Small intestine (tissue), 7 donors: ENCODE data around the gene TMEM218. TPM values are rescaled to one million over a fixed set of nuclear protein-coding genes. Genes with fewer than 3 reads are reported as not detected.

Experiments used
- DNase-seq, 2 donors: peaks; one replicate each; pipeline versions ENCODE4 v3.0.0 to v3.0.0-alpha.2; 2013
- FAIRE-seq: peaks from 2 replicates; lab custom pipeline; 2012; peaks lifted over from hg19 to GRCh38; lab: Jason Lieb, UNC
- H3K27ac ChIP-seq, 3 donors: one replicate each; pipeline ENCODE4 v1.5.1; 2013; ENCODE audit warnings: low read length in 2 of 3, mild to moderate bottlenecking in 2 of 3, control low read depth in 1 of 3, inconsistent platforms in 1 of 3, low read depth in 1 of 3, moderate library complexity in 1 of 3
- H3K27me3 ChIP-seq, 3 donors: one replicate each; pipeline ENCODE4 v1.6.1; 2013; ENCODE audit warnings: low read length in 3 of 3, inconsistent platforms in 1 of 3; ENCODE audit not compliant: control insufficient read depth in 3 of 3, insufficient read depth in 3 of 3
- H3K36me3 ChIP-seq, 3 donors: one replicate each; pipeline ENCODE4 v1.6.1; 2013; ENCODE audit warnings: low read length in 3 of 3, inconsistent platforms in 1 of 3, low read depth in 1 of 3, mild to moderate bottlenecking in 1 of 3, moderate library complexity in 1 of 3; ENCODE audit not compliant: control insufficient read depth in 3 of 3, insufficient read depth in 2 of 3
- H3K4me1 ChIP-seq, 3 donors: one replicate each; pipeline ENCODE4 v1.6.1; 2013; ENCODE audit warnings: low read length in 2 of 3, inconsistent platforms in 1 of 3, low read depth in 1 of 3, mild to moderate bottlenecking in 1 of 3, moderate library complexity in 1 of 3; ENCODE audit not compliant: control insufficient read depth in 3 of 3, insufficient read depth in 2 of 3
- H3K4me3 ChIP-seq, 3 donors: one replicate each; pipeline ENCODE4 v1.5.1; 2013; ENCODE audit warnings: low read length in 3 of 3, control low read depth in 1 of 3, inconsistent platforms in 1 of 3, low read depth in 1 of 3, mild to moderate bottlenecking in 1 of 3, moderate library complexity in 1 of 3
- H3K9me3 ChIP-seq, 2 donors: one replicate each; pipeline ENCODE4 v1.6.1; 2013; ENCODE audit warnings: low read depth in 1 of 2, low read length in 1 of 2; ENCODE audit not compliant: control insufficient read depth in 2 of 2, insufficient read depth in 1 of 2
- WGBS, 3 donors: extraction: QIAGEN DNeasy Blood & Tissue Kit; methylation state at CpG; one replicate each; pipeline ENCODE4 v1.1.7; 2013; 5-methylcytosine and 5-hydroxymethylcytosine counted together
- polyA plus RNA-seq, 4 donors: library from polyadenylated mRNA; stranded (reverse) in 3 of 4; unstranded in 1 of 4; fragments of 200-250 nt in 3 of 4; fragments of 120-200 nt in 1 of 4; gene quantifications; one replicate each; pipeline versions ENCODE4 v1.2.1 to v1.2.3, GENCODE V29; 2013
- donor health status: healthy with polysubstance abuse.
- donor health status: control.
- donor health status: control.
- donor health status: Bipolar disorder and iron deficiency.
- donor health status: healthy.

Gene TMEM218
- polyA plus RNA-seq, 4 donors, result 9.6 to 31.2 (median 19.6) TPM

GRCh38 chr11:125086633-125087296 lies 24.7 kb downstream of the TMEM218 start:
- Histone ChIP-seq H3K27ac (no peak overlapping the region), H3K9me3 (no peaks in the 10 kb centered on the region), H3K36me3 (peaks cover 0 to 74% (median 7%) of the 10 kb centered on the region in 3 donors), H3K4me1 (peaks cover 0 to 6% (median 0%) of the 10 kb centered on the region in 3 donors), H3K4me3 (no peak overlapping the region), H3K27me3 (no peaks in the 10 kb centered on the region)
- FAIRE-seq, result no peak
- WGBS, 3 donors, result 87% methylated on average over 14 of the region's 14 CpGs
- DNase-seq, result no peak

DNA sequence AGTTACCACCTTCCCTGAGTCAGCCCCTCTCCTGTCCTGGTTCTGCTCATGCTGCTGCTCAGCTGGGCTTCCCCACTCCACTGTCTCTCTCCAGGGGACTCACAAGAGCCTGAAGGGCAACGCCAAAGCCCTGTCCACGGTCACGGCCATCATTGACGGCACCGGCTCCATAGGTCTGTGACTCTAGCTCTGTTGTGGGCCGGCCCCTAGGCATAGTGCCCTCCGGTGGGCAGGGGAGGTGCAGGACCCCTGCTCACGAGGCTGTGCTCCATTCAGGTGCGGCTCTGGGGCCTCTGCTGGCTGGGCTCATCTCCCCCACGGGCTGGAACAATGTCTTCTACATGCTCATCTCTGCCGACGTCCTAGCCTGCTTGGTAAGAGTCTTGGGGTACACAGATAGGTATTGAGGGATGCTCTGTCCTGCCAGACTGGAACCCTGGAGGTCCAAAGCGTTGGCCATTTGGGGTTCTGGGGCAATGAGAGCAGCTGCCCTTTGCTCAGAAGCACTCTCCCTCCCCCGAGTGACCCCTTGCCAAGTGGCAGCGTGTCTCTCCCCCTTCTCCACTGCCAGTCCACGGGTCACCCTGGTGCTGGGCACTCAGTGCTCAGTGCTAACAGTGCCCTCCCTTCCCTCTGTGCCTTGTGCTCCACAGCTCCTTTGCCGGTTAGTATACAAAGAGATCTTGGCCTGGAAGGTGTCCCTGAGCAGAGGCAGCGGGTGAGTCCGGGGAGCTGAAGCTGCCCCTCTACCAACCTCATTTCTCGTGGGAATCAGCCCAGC lies 25.9 kb downstream of the TMEM218 start:
- no peaks in the 10 kb centered on the region for H3K4me1 ChIP-seq
- peaks cover 0 to 83% (median 7%) of the 10 kb centered on the region in 3 donors for H3K36me3 ChIP-seq
- DNase-seq, result no peak
- FAIRE-seq, result no peak
- no peak overlapping the region for H3K27ac ChIP-seq
- no peak overlapping the region for H3K4me3 ChIP-seq
- H3K9me3 ChIP-seq, result no peaks in the 10 kb centered on the region
- no peaks in the 10 kb centered on the region for H3K27me3 ChIP-seq
- 82 to 86% (median 85%) methylated on average over 20 of the region's 20 CpGs for WGBS, 3 donors

DNA sequence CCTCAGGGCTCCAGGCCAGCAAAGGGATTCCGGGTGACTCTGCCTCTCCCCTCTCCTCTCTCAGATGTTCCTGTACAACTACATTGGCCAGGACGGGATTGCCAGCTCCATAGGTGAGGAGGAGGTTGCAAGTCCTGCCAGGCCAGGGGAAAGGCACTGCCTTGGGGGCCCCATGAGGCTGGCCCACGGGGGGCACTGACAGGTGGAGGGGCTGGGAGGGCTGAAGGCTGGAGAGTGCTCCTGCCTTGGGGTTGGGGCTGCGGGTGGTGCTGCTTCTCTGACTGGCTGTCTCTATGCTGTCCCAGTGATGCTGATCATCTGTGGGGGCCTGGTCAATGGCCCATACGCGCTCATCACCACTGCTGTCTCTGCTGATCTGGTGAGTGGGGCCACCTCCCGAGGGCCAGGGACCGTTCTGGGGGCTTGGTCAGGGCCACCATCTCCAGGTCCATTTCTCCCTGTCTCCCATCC lies 26.6 kb downstream of the TMEM218 start:
- no peaks in the 10 kb centered on the region for H3K4me1 ChIP-seq
- no peak overlapping the region for H3K27ac ChIP-seq
- FAIRE-seq (no peak), DNase-seq (no peak)
- no peak overlapping the region for H3K4me3 ChIP-seq
- WGBS, 3 donors, result 84 to 90% (median 87%) methylated on average over 7 to 8 of the region's 8 CpGs
- peaks cover 0 to 90% (median 7%) of the 10 kb centered on the region in 3 donors for H3K36me3 ChIP-seq
- H3K9me3 ChIP-seq, result no peaks in the 10 kb centered on the region
- no peaks in the 10 kb centered on the region for H3K27me3 ChIP-seq

DNA sequence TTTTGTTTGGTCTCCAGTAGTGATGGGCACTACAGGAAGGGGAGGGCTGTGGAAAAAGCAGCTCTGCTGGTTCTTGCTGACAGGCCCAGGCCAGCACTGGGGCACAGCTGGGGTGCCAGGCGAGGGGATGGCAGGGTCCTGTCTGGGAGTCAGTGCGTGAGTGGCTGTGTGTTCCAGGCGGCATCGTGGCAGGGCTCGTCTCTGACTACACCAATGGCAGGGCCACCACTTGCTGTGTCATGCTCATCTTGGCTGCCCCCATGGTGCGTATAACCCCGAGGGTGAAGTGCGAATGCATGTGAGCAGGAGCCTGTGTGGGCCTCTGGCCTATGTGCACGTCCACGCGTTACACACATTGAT lies 27.4 kb downstream of the TMEM218 start:
- peaks cover 0 to 96% (median 7%) of the 10 kb centered on the region in 3 donors for H3K36me3 ChIP-seq
- FAIRE-seq, result no peak
- no peak overlapping the region for H3K27ac ChIP-seq
- H3K4me1 ChIP-seq, result no peaks in the 10 kb centered on the region
- 92 to 96% (median 95%) methylated on average over 11 of the region's 11 CpGs for WGBS, 3 donors
- H3K4me3 ChIP-seq, result no peak overlapping the region
- no peaks in the 10 kb centered on the region for H3K27me3 ChIP-seq
- no peak for DNase-seq
- no peaks in the 10 kb centered on the region for H3K9me3 ChIP-seq

DNA sequence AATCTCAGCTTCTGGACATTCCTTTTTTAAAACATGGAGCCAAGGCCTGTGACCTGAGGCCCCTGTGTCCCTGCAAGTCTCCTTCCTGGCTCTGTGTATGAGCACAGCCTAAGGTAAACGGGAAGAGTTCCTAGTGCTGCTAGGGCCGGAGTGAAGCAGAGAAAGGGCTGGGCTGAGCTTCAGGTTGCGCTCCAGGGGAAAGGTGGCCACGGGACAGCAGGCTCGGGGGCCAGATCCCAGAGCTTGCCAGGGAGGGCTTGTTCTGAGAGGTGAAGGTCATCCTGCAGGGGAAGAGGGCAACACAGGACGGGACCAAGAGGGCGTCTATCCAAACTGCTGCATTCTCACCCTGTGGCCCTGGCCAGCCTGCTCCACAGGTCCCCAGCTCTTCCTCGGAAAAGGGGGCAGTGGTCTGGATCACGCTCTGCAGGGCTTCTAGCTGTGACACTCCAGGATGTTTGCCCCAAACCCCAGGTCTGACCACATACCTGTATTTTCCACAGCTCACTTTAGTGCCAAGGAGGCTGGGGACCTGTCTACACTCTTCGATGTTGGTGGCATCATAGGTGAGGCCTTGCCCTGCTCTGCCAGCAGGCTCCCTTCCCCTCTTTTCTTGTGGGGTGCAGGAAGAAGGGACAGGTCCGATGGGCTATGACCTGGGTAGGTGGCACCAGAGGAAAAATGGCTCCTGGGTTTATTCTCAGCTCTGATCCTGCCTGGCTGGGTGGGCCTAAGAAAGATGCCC lies 27.9 kb downstream of the TMEM218 start:
- Histone ChIP-seq H3K9me3 (no peaks in the 10 kb centered on the region), H3K4me3 (no peak overlapping the region), H3K4me1 (no peaks in the 10 kb centered on the region), H3K36me3 (peaks cover 0 to 96% (median 7%) of the 10 kb centered on the region in 3 donors), H3K27me3 (no peaks in the 10 kb centered on the region), H3K27ac (no peak overlapping the region)
- WGBS, 3 donors, result 75 to 86% (median 76%) methylated on average over 11 of the region's 11 CpGs
- DNase-seq, result no peak
- FAIRE-seq, result no peak

DNA sequence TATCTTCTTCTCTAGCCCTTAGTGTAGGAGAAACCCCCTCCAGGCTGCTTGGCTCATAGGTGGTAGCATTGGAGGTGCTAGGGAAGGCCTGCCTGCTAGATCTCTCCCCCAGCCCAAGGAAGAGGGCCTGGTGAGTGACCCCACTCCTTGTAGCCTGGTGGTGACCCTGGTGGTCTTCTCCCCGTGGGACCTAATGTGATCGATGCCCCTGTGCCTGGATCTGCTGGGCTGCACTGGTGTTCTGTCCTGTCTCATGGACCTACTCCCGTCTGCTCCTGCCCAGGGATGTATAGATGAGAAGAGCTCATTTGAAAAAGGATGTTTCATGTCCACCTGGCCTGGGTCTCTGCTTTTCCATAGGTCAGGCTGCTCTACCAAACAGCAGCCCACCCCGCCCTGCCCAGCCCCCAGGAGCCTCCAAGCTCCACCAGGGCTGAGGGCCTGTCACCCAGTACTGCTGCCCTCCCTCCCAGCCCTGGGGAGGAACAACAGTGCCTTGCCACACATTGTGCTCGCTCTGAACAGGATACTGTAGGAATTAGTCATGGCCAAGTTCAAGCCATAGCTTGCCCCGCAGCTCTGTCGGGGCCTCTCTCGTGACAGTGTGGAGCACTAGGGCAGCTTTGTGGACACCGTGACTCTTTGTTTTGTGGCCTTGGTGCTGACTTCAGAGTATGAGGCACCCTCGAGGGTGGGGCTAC lies 28.7 kb downstream of the TMEM218 start:
- no peak for DNase-seq
- FAIRE-seq, result no peak
- no peaks in the 10 kb centered on the region for H3K4me1 ChIP-seq
- H3K9me3 ChIP-seq, result no peaks in the 10 kb centered on the region
- WGBS, 3 donors, result 76 to 83% (median 82%) methylated on average over 10 of the region's 10 CpGs
- H3K27ac ChIP-seq, result no peak overlapping the region
- H3K4me3 ChIP-seq, result no peak overlapping the region
- peaks cover 0 to 96% (median 7%) of the 10 kb centered on the region in 3 donors for H3K36me3 ChIP-seq
- no peaks in the 10 kb centered on the region for H3K27me3 ChIP-seq

DNA sequence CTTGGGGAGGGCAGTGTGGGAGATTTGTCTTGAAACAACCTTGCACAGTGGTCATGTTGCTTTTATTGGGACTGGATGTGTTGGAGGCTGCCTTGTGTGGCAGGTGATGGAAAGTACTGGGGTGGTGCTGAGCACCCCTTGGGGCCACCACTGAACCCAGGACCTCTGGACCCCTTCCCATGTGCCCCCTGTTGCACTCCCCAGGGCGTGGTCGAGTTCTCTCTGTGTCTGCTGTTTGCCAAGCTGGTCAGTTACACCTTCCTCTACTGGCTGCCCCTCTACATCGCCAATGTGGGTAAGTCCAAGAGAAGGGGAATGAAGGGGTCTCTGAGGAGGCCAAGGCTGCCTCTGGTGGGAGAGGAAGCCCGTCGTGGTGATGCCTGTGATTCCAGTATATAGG lies 29.4 kb downstream of the TMEM218 start:
- Histone ChIP-seq H3K4me3 (no peak overlapping the region), H3K27me3 (no peaks in the 10 kb centered on the region), H3K9me3 (no peaks in the 10 kb centered on the region), H3K36me3 (peaks cover 0 to 99% (median 6%) of the 10 kb centered on the region in 3 donors), H3K4me1 (no peaks in the 10 kb centered on the region), H3K27ac (no peak overlapping the region)
- DNase-seq, result no peak
- WGBS, 3 donors, result 79 to 86% (median 85%) methylated on average over 5 of the region's 5 CpGs
- FAIRE-seq, result no peak
